IMR-90 (cell line): ENCODE results near the gene KCNJ6. TPM values are rescaled to one million over a fixed set of nuclear protein-coding genes. Genes with fewer than 3 reads are reported as not detected.

Experiments used
- ATAC-seq: fragments of 200-7000 bp; cut with Tn5 transposase; 2 replicates; pipeline ENCODE4 v1.9.1; 2020; ENCODE audit warnings: low read depth, mild to moderate bottlenecking, moderate library complexity
- BruUV-seq: library from RNA; stranded (reverse); fragments of 400-500 nt; replicated peaks from 2 replicates; lab custom pipeline; 2021; lab: Mats Ljungman, UMichigan
- CTCF ChIA-PET: fragments of 300-600 bp; formaldehyde crosslinking; extraction: SDS; loops from one replicate; lab custom pipeline; 2021; ENCODE audit warnings: antibody characterized with exemption; lab: Yijun Ruan, JAX
- POLR2A ChIA-PET: fragments of 300-600 bp; sonication (Branson Sonifier 250); formaldehyde crosslinking; loops from one replicate; lab custom pipeline; 2022; ENCODE audit warnings: antibody characterized with exemption; ENCODE audit not compliant: unreplicated experiment; lab: Charles Lee
- DNase-seq: peaks from one replicate; pipeline ENCODE4 v3.0.0; 2013
- H2AFZ ChIP-seq: replicated peaks from 2 replicates; pipeline ENCODE3; 2013; ENCODE audit warnings: low read length, mild to moderate bottlenecking; ENCODE audit not compliant: poor library complexity
- H2AK5ac ChIP-seq: 2 replicates; pipeline ENCODE4 v1.6.1; 2013; ENCODE audit warnings: low read depth, low read length, inconsistent platforms
- H2AK9ac ChIP-seq: replicated peaks from 2 replicates; pipeline ENCODE3; 2013; ENCODE audit warnings: mild to moderate bottlenecking, low read depth, low read length, moderate library complexity; ENCODE audit not compliant: poor library complexity
- H2BK120ac ChIP-seq: 2 replicates; pipeline ENCODE4 v1.6.1; 2013; ENCODE audit warnings: low read depth, low read length, inconsistent platforms
- H2BK15ac ChIP-seq: 3 replicates; pipeline ENCODE4 v1.6.1; 2013; ENCODE audit warnings: low read depth, low read length, inconsistent platforms
- H2BK20ac ChIP-seq: 2 replicates; pipeline ENCODE4 v1.6.1; 2013; ENCODE audit warnings: low read depth, mild to moderate bottlenecking, inconsistent platforms, low read length, moderate library complexity
- H2BK5ac ChIP-seq: 2 replicates; pipeline ENCODE4 v1.6.1; 2013; ENCODE audit warnings: mild to moderate bottlenecking, low read depth, low read length, inconsistent platforms; ENCODE audit not compliant: poor library complexity, severe bottlenecking
- H3K14ac ChIP-seq: replicated peaks from 2 replicates; pipeline ENCODE4 v1.6.1; 2013; ENCODE audit warnings: low read depth, low read length, inconsistent platforms
- H3K18ac ChIP-seq: 2 replicates; pipeline ENCODE4 v1.6.1; 2013; ENCODE audit warnings: low read depth, low read length, control low read depth
- H3K23ac ChIP-seq: 2 replicates; pipeline ENCODE4 v1.6.1; 2013; ENCODE audit warnings: low read depth, low read length, inconsistent platforms
- H3K27ac ChIP-seq: 2 replicates; pipeline ENCODE4 v1.5.1; 2013; ENCODE audit warnings: mild to moderate bottlenecking, control low read depth, low read length; ENCODE audit not compliant: insufficient read depth
- H3K27me3 ChIP-seq: 2 replicates; pipeline ENCODE4 v1.6.1; 2013; ENCODE audit warnings: low read length; ENCODE audit not compliant: control insufficient read depth, insufficient read depth
- H3K36me3 ChIP-seq: 2 replicates; pipeline ENCODE4 v1.6.1; 2013; ENCODE audit warnings: low read length, mixed read lengths; ENCODE audit not compliant: control insufficient read depth, insufficient read depth
- H3K4ac ChIP-seq: 2 replicates; pipeline ENCODE4 v1.6.1; 2013; ENCODE audit warnings: low read depth, low read length, inconsistent platforms
- H3K4me1 ChIP-seq: 2 replicates; pipeline ENCODE4 v1.6.1; 2013; ENCODE audit warnings: low read length, mixed read lengths; ENCODE audit not compliant: control insufficient read depth, insufficient read depth
- H3K4me2 ChIP-seq: 2 replicates; pipeline ENCODE4 v1.6.1; 2013; ENCODE audit warnings: low read depth, mild to moderate bottlenecking, control low read depth, low read length, moderate library complexity
- H3K4me3 ChIP-seq: 2 replicates; pipeline ENCODE4 v1.5.1; 2013; ENCODE audit warnings: low read depth, mild to moderate bottlenecking, control low read depth, low read length, moderate library complexity; ENCODE audit not compliant: insufficient read depth
- H3K56ac ChIP-seq: 2 replicates; pipeline ENCODE4 v1.6.1; 2013; ENCODE audit warnings: low read length, inconsistent platforms; ENCODE audit not compliant: insufficient read depth; ENCODE audit errors: extremely low read depth
- H3K79me1 ChIP-seq, 2 experiments: 2 replicates each; pipeline ENCODE4 v1.6.1; 2013; ENCODE audit warnings: low read length in 2 of 2, inconsistent platforms in 1 of 2, low read depth in 1 of 2
- H3K9ac ChIP-seq: 2 replicates; pipeline ENCODE4 v1.6.1; 2013; ENCODE audit warnings: low read depth, low read length, control low read depth
- H3K9me1 ChIP-seq: 2 replicates; pipeline ENCODE4 v1.6.1; 2013; ENCODE audit warnings: low read length, inconsistent platforms; ENCODE audit not compliant: insufficient read depth
- H3K9me3 ChIP-seq: 2 replicates; pipeline ENCODE4 v1.6.1; 2013; ENCODE audit warnings: low read length; ENCODE audit not compliant: control insufficient read depth, insufficient read depth
- H4K20me1 ChIP-seq: 2 replicates; pipeline ENCODE4 v1.6.1; 2013; ENCODE audit warnings: low read length, inconsistent platforms; ENCODE audit not compliant: insufficient read depth
- H4K5ac ChIP-seq: 2 replicates; pipeline ENCODE4 v1.6.1; 2013; ENCODE audit warnings: mild to moderate bottlenecking, low read depth, low read length, control low read depth
- H4K8ac ChIP-seq, 2 experiments: 2 replicates each; pipeline ENCODE4 v1.6.1; 2013; ENCODE audit warnings: low read depth in 2 of 2, low read length in 2 of 2, control low read depth in 1 of 2, inconsistent platforms in 1 of 2
- H4K91ac ChIP-seq: 2 replicates; pipeline ENCODE4 v1.6.1; 2013; ENCODE audit warnings: low read depth, low read length, inconsistent platforms; ENCODE audit not compliant: insufficient read depth
- BHLHE40 ChIP-seq: fragments of 150-350 bp; IDR thresholded peaks from 2 replicates; pipeline ENCODE4 v1.6.1; 2016; ENCODE audit warnings: mild to moderate bottlenecking, low read depth, low read length
- CEBPB ChIP-seq: IDR thresholded peaks from 2 replicates; pipeline ENCODE4 v1.6.1; 2012; ENCODE audit warnings: low read depth, low read length, improper control_type of control experiment
- CHD1 ChIP-seq: IDR thresholded peaks from 2 replicates; pipeline ENCODE4 v1.6.1; 2012; ENCODE audit warnings: low read depth, low read length, improper control_type of control experiment
- CTCF ChIP-seq: conservative IDR thresholded peaks from 2 replicates; pipeline ENCODE4 v1.5.1; 2012; ENCODE audit warnings: mild to moderate bottlenecking, low read depth, low read length, improper control_type of control experiment
- ELK1 ChIP-seq: fragments of 150-350 bp; IDR thresholded peaks from 2 replicates; pipeline ENCODE4 v1.6.1; 2016; ENCODE audit warnings: low read depth, mild to moderate bottlenecking, low read length, moderate library complexity, borderline replicate concordance
- FOS ChIP-seq: fragments of 150-350 bp; IDR thresholded peaks from 2 replicates; pipeline ENCODE4 v1.6.1; 2016; ENCODE audit warnings: low read depth, low read length
- MAFK ChIP-seq: IDR thresholded peaks from 2 replicates; pipeline ENCODE4 v1.6.1; 2012; ENCODE audit warnings: low read depth, low read length, improper control_type of control experiment
- MXI1 ChIP-seq: IDR thresholded peaks from 2 replicates; pipeline ENCODE4 v1.6.1; 2012; ENCODE audit warnings: low read depth, mild to moderate bottlenecking, low read length, moderate library complexity, borderline replicate concordance
- NFE2L2 ChIP-seq: fragments of 150-350 bp; IDR thresholded peaks from 2 replicates; pipeline ENCODE4 v1.6.1; 2016; ENCODE audit warnings: low read depth, mild to moderate bottlenecking, low read length
- POLR2A ChIP-seq: IDR thresholded peaks from 2 replicates; pipeline ENCODE4 v1.6.1; 2012; ENCODE audit warnings: mild to moderate bottlenecking, low read depth, low read length
- RCOR1 ChIP-seq: IDR thresholded peaks from 2 replicates; pipeline ENCODE4 v1.6.1; 2012; ENCODE audit warnings: mild to moderate bottlenecking, low read length, improper control_type of control experiment; ENCODE audit not compliant: insufficient replicate concordance
- RFX5 ChIP-seq: IDR thresholded peaks from 2 replicates; pipeline ENCODE4 v1.8.0; 2012; ENCODE audit warnings: low read depth, mild to moderate bottlenecking, low read length, moderate library complexity
- SMC3 ChIP-seq: fragments of 150-350 bp; IDR thresholded peaks from 2 replicates; pipeline ENCODE4 v1.6.1; 2016; ENCODE audit warnings: low read depth, mild to moderate bottlenecking, antibody characterized with exemption, low read length, moderate library complexity
- USF2 ChIP-seq: fragments of 150-350 bp; IDR thresholded peaks from 2 replicates; pipeline ENCODE4 v1.6.1; 2017; ENCODE audit warnings: mild to moderate bottlenecking, antibody characterized with exemption, low read length, low read depth
- WGBS, 2 experiments: methylation state at CpG; one replicate each; pipeline versions ENCODE4 v1.1.5 to v1.1.7; 2013; ENCODE audit warnings: missing lambda C conversion rate in 2 of 2; ENCODE audit not compliant: insufficient read length in 1 of 2; ENCODE audit errors: extremely low coverage in 2 of 2; 5-methylcytosine and 5-hydroxymethylcytosine counted together
- dilution Hi-C: fragments of 300-500 bp; cut with HindIII; formaldehyde crosslinking; loops from one replicate; pipeline ENCODE4 v1.14.3; 2018; ENCODE audit warnings: low sequenced_read_pairs; ENCODE audit not compliant: unreplicated experiment
- in situ Hi-C: fragments of 300-500 bp; cut with MboI; formaldehyde crosslinking; loops from 3 replicates; pipeline ENCODE4 v1.14.3; 2019; ENCODE audit warnings: low sequenced_read_pairs, inconsistent platforms, mixed read lengths
- intact Hi-C: fragments of 100-400 bp; cut with micrococcal nuclease; formaldehyde crosslinking; loops from 2 replicates; pipeline ENCODE4 v1.10.0; 2022
- polyA plus RNA-seq, 3 experiments: library from polyadenylated mRNA; depleted of rRNA; stranded (reverse); fragments of >200 nt; gene quantifications; 2 replicates each; pipeline ENCODE4 v1.2.3, GENCODE V29; 2012; ENCODE audit warnings: low replicate concordance in 1 of 3
- total RNA-seq: library from RNA; depleted of rRNA; stranded (reverse); fragments of >200 nt; gene quantifications from 2 replicates; pipeline ENCODE4 v1.2.3, GENCODE V29; 2012

KCNJ6 gene
- total and polyA plus RNA-seq, 2 of the 4 experiments (the other 2 are of a cell fraction), result under 0.01 to 0.02 TPM

- H2BK120ac ChIP-seq, result no peak overlapping the region
- no peak overlapping the region for H4K5ac ChIP-seq
- no peak overlapping the region for H4K8ac ChIP-seq
- H3K9me3 ChIP-seq, result no peaks in the 10 kb centered on the region
- no peak for DNase-seq
- H2BK20ac ChIP-seq, result no peak overlapping the region
- no peak overlapping the region for H2AK9ac ChIP-seq
- H2AK5ac ChIP-seq, result no peak overlapping the region
- H3K27me3 ChIP-seq, result peaks cover 12% of the 10 kb centered on the region
- in situ Hi-C loops (no loop called here), intact Hi-C loops (loop anchor here (5.0 kb wide), 1 partner anchor 513 kb away; no protein-coding TSS in a partner anchor), dilution Hi-C loops (no loop called here)
- ChIA-PET CTCF (interaction anchor here (1.2 kb wide), 1 partner anchor 24 kb away, joined by 3 read pairs; no protein-coding TSS in a partner anchor), POLR2A (no interaction called here)
- ATAC-seq, result no peak
- no peaks in the 10 kb centered on the region for H3K79me1 ChIP-seq
- no peak overlapping the region for H3K18ac ChIP-seq
- H2AFZ ChIP-seq, result no peak overlapping the region
- H3K27ac ChIP-seq, result no peak overlapping the region
- no peak overlapping the region for H3K14ac ChIP-seq
- 60% methylated on average over 1 of the region's 2 CpGs; no CpG with 5 or more reads in 1 of the 2 experiments for WGBS, 2 experiments
- H4K91ac ChIP-seq, result no peak overlapping the region
- H2BK5ac ChIP-seq, result no peak overlapping the region
- no peak overlapping the region for H3K4ac ChIP-seq
- H3K4me3 ChIP-seq, result no peak overlapping the region
- H2BK15ac ChIP-seq, result no peak overlapping the region
- TF ChIP-seq POLR2A (no peak), ELK1 (no peak), USF2 (no peak), MAFK (no peak), SMC3 (no peak), CHD1 (no peak), FOS (no peak), NFE2L2 (no peak), RCOR1 (no peak), RFX5 (no peak), BHLHE40 (no peak), CEBPB (no peak), CTCF (no peak), MXI1 (no peak)
- no peaks in the 10 kb centered on the region; the same call in 1 of the 2 replicates for H3K9me1 ChIP-seq
- no peaks in the 10 kb centered on the region for H3K36me3 ChIP-seq
- no peak overlapping the region for H3K56ac ChIP-seq
- BruUV-seq, result no TSS peak
- no peaks in the 10 kb centered on the region for H4K20me1 ChIP-seq
- no peaks in the 10 kb centered on the region for H3K4me1 ChIP-seq
- H3K23ac ChIP-seq, result no peak overlapping the region
- no peak overlapping the region for H3K4me2 ChIP-seq
- no peak overlapping the region for H3K9ac ChIP-seq
Measured at GRCh38 chr21:37704751-37705150, 211.5 kb downstream of the KCNJ6 start.
